GM18861 (cell line): ENCODE data around the gene DGKA.
"Not testable (repeated sequence)": the region's sequence is repeated elsewhere in the genome, so short reads cannot be mapped to it uniquely, and the experiment has no call there.

Source experiments
- ATAC-seq: cut with Tn5 transposase; IDR thresholded peaks from one replicate; pipeline ENCODE4 v1.9.1; 2021; ENCODE audit not compliant: unreplicated experiment

Gene DGKA

DNA sequence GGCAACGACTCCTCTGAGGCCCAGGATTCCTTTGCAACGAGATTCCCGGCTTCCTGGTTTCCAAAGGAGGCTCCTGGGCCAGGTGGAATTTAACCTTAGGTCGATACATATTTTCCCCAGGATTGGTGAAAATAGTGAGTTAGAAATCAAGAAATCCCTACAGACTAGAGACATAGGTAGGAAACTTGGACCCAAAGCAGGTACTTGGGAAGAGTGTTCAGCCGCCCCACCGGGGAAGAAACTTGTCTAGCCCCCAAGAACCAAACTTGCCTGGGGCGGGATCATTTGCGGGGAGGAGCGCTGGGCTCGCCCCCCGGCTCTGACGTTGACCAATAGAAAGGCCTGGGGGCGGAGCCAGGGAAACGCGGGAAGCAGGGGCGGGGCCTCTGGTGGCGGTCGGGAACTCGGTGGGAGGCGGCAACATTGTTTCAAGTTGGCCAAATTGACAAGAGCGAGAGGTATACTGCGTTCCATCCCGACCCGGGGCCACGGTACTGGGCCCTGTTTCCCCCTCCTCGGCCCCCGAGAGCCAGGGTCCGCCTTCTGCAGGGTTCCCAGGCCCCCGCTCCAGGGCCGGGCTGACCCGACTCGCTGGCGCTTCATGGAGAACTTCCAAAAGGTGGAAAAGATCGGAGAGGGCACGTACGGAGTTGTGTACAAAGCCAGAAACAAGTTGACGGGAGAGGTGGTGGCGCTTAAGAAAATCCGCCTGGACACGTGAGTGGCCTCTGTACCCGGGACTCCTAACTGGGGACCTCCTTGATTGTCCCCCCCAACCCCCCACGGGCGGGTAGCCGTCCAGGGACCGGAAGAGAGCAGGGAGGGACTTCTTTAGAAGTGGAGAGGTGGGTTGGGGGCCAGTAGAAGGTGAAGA lies 35.7 kb downstream of the DGKA start, which contains the start of gene CDK2:
CDK2 (plus strand) TSS at position 423 of the 874 bp plus-strand sequence; CDS start at position 602, 179 bp downstream.
- peak; percentile 68 for ATAC-seq

- no peak for ATAC-seq
Measured at GRCh38 chr12:55969356-55969755, 38.4 kb downstream of the DGKA start.

DNA sequence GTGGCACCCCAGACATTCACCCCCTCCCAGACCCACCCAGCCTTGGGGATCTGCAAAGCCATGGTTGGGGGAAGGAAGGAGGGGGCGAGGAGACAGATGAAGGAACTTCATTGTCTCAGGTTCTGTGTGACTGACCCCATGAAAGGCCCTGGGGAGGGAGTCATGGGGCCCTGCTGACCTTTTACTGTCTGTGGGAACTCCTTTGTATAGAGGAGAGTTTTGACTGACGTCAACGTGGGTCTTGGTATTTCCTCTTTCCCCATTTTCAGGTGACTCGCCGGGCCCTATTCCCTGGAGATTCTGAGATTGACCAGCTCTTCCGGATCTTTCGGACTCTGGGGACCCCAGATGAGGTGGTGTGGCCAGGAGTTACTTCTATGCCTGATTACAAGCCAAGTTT lies 39.8 kb downstream of the DGKA start:
- ATAC-seq: no peak

- no peak for ATAC-seq
Measured at GRCh38 chr12:55972042-55972441, 41.1 kb downstream of the DGKA start.

DNA sequence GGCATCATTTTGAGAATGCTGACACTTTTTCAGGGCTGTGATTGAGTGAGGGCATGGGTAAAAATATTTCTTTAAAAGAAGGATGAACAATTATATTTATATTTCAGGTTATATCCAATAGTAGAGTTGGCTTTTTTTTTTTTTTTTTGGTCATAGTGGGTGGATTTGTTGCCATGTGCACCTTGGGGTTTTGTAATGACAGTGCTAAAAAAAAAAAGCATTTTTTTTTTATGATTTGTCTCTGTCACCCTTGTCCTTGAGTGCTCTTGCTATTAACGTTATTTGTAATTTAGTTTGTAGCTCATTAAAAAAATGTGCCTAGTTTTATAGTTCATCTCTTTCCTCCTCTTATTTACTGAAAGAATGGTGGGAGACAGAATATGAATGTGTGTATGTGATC lies 41.5 kb downstream of the DGKA start:
- no peak for ATAC-seq

DNA sequence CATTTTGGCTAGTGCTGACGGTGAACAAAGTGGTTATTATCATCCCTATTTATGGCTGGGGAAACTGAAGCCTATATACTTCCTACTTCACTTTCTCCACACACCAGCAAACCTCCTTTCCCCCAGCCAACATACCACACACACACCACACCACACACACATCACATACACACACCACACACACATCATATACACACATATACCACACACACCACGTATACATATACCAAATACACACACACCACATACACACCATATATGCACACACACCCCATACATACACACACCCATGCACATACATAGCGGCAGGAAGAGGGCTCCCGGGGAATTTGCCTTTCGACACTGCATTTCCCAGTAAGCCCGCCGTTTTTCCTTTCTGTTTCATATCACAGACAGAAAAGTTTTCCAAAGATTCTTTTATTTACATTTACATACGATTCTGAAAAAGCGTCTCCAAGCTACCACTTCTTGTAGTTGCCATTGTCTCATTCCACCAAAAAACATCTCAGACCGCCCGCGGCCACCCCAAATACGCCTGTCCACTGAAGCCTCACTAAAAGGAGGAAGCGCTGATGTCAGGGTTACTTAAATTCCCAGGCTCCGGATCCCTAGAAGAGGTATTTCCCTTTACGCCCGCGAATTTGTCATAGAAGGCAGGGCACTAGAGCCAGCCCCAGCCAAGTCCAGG lies 42.1 kb downstream of the DGKA start:
- ATAC-seq: no peak

GRCh38 chr12:55973599-55974307 lies 42.8 kb downstream of the DGKA start, which contains the start of gene RAB5B:
Gene RAB5B, plus strand, starts transcription at chr12:55974078. Its CDS starts 12,883 bp downstream, at chr12:55986961.
- peak; percentile 91 for ATAC-seq

DNA sequence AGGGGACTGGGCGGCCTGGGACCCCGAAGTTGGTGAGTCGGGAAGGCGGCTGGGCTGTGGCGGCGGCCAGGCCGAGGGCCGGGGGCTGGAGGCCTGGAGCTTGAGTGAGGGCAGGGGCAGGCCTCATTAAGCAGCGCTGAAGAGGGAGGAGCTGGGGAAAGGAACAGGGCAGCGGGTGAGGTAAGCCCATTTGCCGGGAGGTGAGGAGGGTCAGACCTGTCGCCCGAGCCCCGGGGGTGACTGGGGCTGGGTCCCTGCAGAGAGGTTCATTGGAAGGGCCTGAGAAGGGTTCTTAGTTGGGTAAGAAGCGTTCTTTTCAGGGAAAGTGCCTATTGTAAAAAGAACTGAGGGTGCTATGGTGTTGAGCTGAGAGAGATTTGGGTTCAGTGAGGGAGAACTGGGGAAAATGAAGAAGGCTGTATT lies 43.4 kb downstream of the DGKA start:
- ATAC-seq: no peak

DNA sequence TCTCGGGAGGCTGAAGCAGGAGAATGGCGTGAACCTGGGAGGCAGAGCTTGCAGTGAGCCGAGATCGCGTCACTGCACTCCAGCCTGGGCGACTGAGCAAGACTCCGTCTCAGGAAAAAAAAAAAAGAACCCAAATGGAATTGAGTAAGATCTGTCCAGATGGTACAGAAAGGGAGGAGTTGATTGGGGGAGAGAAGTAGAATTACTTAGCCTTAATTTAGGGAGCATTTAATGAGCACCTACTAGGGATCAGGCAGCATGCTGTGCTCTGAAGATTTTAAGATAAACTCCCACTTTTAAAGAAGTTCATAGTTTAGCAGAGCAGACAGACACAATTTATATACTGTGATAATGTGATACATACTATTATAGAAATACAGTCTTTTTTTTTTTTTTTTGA lies 47.4 kb downstream of the DGKA start:
- no peak for ATAC-seq

DNA sequence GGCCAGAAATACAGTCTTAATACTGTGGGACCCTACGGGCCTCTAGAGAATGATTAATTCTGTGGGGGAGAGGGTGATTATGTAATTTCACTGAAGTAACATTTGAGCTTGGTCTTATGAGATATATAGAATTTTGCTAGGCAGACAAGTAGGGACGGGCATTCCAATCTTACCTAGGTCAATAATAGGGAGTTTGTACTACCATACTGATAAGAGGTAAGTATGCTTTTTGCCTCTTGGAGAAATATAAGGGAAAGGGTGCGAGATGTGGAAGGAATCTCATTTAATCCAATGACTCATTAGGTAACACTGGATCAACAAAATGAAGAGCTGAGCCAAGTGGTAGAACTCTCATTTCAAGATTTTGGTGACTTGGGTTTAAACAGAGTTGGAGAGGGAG lies 48.1 kb downstream of the DGKA start:
- no peak for ATAC-seq

DNA sequence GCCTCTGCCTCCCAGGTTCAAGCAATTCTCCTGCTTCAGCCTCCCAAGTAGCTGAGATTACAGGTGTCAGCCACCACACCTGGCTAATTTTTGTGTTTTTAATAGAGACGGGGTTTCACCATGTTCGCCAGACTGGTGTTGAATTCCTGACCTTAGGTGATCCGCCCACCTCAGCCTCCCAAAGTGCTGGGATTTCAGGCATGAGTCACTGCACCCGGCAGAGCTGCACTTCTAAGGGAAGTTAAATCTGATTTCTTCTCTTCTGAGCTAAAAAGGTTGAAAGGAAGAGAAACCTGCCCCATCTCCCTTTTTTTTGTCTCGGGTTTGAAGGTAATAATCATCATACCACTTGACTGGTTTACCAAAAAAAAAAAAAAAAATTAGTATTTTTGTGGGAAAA lies 50.9 kb downstream of the DGKA start:
- not testable (repeated sequence) for ATAC-seq

DNA sequence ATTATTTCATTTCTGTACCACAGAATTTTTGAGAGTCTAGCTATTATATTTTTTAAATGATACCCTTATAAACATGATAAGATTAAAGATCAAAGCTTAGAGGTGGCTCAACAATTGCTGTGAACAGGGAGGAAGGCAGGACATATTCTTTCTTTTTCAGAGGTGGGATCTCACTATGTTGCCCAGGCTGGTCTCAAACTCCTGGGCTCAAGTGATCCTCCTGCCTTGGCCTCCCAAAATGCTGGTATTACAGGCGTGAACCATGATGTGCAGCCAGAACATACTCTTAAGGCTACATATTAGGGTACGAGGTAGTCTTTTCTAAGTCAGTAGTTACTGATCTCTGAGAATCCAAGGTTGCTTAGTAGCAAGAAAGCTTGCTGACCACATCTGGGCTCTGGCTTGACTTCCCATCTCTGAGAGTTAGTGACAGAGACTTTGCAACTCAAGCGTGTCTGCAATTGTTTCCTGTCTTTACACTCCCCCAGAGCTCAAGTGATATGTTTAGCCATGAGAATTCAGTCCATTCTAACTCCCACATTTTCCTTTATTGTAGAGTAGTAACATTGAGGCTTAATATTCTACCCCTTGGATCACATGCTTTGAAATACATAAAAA lies 51.5 kb downstream of the DGKA start:
- ATAC-seq: peak; percentile 87

- ATAC-seq: no peak
Measured at GRCh38 chr12:55983232-55983842, 52.4 kb downstream of the DGKA start.

- no peak for ATAC-seq
Measured at GRCh38 chr12:55984861-55985260, 53.9 kb downstream of the DGKA start.

- no peak for ATAC-seq
Measured at GRCh38 chr12:55985341-55985740, 54.4 kb downstream of the DGKA start.

GRCh38 chr12:55985976-55986375 lies 55.0 kb downstream of the DGKA start:
- ATAC-seq: not testable (repeated sequence)

GRCh38 chr12:55991110-55991509 lies 60.1 kb downstream of the DGKA start:
- no peak for ATAC-seq

DNA sequence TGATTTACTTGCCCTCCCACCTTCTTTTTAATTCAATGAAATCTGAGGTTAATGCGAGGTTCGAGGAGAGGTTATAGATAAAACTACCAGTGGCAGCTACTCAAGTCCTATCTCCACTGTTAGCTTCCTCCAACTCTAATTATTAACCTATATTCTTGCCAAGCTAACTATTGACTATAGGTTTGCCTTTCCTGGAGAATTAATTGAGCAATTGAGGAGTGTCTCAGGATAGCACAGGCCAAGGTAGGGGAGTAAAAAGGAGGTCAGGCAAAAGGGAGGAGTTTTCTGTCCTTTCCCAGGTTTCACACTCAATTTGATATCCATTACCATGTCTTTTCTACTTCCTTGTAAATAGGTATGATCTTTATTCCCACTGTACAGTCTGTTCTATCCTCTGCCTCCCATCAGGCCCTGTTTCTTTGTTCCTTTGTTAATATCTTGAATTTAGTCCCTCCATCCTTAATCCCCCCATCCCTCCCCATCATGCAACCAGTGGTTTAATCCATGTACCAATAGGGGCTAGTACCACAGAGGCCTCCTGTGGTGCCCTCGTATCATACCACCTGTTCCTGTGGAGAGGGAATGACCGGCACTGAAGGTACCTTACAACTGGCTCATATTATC lies 62.4 kb downstream of the DGKA start:
- no peak for ATAC-seq

GRCh38 chr12:55995366-55995765 lies 64.4 kb downstream of the DGKA start:
- ATAC-seq: no peak

- ATAC-seq: no peak
Measured at GRCh38 chr12:55996201-55996714, 65.3 kb downstream of the DGKA start.
